GM18907 (cell line): ENCODE measurements around the gene RNU1-3.
"Not testable (repeated sequence)": the region's sequence is repeated elsewhere in the genome, so short reads cannot be mapped to it uniquely, and the experiment has no call there.

Experiments used
- ATAC-seq: cut with Tn5 transposase; IDR thresholded peaks from one replicate; pipeline ENCODE4 v1.9.1; 2021; ENCODE audit warnings: mild to moderate bottlenecking, moderate library complexity; ENCODE audit not compliant: unreplicated experiment

Gene RNU1-3

DNA sequence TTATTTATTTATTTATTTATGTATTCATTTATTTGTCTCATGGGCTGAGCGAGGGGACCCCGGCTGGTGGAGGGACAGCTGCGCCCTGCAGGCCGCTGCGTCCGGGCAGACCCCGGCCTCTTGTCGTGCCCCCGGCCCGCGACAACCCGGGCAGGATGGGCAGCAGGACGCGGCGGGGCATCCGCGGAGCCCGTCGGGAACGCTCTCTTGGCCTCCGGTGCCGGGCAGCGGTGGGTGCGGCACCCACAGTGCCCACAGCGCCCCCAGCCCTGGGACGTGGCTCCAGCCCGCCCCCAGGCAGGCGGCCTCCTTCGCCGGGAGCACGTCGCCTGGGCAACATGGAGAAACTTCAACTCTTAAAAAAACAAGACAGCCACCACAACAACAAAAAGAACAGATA lies 8.5 kb downstream of the RNU1-3 start:
- not testable (repeated sequence) for ATAC-seq

DNA sequence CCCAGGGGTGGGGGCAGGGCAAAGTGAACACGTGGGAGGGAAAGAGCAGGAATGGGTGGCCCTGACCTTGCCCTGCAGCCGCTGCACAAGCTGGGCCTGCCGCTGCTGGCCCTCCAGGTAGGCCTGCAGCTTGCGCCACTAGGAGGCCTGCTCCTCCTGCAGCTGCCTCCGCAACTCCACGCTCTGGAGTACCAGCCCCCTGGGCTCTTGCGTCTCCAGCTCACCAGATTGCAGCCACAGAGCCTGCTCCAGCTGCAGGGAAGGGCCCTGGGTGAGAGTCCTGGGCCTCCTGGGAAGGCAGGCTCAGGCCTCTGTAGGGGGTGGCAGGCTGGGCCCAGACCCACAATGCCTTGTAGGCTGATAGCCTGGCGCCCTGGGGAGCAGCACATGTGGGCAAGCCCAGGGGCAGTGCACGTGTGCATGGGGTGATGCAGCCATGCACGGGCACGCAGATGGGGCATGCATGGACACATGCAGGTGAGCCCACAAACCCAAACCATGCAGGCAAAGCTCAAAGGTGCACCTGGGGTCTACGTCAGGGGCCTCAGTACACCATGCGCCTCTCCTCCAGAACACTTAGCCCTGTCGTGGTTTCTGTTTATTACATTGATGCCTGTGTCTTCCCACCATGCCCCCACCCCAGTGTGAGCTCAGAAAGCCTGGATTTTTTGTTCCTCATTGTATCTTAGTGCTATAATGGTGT lies 9.6 kb downstream of the RNU1-3 start:
- ATAC-seq: not testable (repeated sequence)

DNA sequence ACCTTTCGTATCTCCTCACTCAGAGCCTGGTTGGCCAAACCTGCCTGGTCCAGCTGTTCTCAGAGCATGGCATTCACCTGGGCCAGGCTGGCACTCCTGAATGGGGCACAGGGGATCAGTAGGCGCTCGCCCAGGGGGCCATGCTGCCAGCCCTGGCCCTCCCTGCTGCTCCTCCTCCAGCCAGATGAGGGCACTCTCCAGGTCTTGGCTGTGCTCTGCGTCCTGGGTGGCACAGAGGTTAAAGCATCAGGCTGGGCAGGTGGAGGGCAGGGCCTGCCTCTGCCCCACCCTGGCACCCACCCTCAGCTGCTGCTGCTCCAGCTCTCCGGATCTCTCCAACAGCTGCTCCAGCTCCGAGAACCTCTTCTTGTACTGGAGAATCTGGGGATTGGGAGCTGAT lies 10.2 kb downstream of the RNU1-3 start:
- not testable (repeated sequence) for ATAC-seq

DNA sequence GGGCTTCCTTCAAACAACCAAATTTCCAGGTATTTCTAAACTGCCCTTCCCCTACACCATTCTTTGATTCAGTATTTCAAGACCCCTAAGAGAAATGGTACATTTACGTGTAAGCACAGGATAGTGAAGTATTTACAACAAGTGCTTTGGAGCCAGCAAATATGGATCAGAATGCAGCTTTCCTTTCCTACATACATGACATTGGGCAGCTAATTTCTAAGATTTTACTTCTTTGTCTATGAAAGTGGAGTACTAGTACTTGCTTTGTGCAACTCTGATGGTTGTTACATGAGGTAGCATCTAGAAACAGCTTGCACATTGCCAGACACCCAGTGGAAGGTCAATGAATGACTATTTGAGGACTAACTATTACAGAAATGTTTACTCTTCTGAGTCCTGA lies 15.2 kb downstream of the RNU1-3 start:
- not testable (repeated sequence) for ATAC-seq

DNA sequence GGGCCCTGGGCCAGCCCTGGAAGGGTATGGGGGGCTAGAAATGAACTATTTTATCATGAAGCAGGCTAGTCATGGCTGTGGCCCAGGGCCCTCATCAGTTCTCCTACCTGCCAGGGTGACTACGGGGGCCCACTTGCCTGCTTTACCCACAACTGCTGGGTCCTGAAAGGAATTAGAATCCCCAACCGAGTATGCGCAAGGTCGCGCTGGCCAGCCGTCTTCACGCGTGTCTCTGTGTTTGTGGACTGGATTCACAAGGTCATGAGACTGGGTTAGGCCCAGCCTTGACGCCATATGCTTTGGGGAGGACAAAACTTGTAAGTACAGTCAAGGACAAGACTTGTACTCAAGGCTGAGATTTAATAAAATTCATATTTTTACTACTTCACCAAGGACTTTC lies 16.8 kb downstream of the RNU1-3 start:
- not testable (repeated sequence) for ATAC-seq

DNA sequence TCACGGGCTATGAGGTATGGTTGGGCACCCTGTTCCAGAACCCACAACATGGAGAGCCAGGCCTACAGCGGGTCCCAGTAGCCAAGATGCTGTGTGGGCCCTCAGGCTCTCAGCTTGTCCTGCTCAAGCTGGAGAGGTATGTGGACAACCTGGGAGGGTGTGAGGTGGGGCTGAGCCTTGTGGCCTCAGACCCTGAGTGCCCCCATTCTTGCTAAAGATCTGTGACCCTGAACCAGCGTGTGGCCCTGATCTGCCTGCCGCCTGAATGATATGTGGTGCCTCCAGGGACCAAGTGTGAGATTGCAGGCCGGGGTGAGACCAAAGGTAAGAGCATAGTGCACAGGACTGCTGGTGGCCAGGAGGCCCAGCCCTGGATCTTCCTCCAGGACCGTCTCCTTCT lies 17.4 kb downstream of the RNU1-3 start:
- ATAC-seq: not testable (repeated sequence)

DNA sequence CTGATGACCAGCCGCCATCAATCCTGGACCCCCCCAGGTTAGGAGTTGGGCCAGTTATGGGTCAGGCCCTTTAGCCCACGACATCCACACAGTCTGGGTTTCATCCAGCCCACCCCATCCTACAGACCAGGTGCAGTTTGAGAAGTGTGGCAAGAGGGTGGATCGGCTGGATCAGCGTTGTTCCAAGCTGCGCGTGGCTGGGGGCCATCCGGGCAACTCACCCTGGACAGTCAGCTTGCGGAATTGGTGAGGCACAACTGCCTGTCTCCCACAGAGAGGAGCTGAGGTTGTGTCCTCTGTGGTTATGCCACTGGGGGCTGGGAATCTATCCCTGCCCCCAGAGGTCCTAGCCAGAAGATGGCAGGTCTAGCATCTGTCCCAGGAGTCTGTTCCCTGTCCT lies 18.0 kb downstream of the RNU1-3 start:
- ATAC-seq: not testable (repeated sequence)

DNA sequence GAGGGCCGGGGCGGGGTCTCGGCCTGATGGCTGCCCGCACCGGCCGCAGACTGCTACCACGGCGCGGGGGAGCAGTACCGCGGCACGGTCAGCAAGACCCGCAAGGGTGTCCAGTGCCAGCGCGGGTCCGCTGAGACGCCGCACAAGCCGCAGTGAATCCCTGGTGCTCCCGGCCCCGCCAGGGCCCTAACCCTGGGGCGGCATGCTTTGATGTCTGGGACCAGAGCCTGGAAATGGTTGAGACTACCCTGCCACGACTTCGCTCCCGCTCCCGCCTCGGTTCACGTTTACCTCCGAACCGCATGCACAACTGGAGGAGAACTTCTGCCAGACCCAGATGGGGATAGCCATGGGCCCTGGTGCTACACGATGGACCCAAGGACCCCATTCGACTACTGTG lies 18.5 kb downstream of the RNU1-3 start:
- not testable (repeated sequence) for ATAC-seq

DNA sequence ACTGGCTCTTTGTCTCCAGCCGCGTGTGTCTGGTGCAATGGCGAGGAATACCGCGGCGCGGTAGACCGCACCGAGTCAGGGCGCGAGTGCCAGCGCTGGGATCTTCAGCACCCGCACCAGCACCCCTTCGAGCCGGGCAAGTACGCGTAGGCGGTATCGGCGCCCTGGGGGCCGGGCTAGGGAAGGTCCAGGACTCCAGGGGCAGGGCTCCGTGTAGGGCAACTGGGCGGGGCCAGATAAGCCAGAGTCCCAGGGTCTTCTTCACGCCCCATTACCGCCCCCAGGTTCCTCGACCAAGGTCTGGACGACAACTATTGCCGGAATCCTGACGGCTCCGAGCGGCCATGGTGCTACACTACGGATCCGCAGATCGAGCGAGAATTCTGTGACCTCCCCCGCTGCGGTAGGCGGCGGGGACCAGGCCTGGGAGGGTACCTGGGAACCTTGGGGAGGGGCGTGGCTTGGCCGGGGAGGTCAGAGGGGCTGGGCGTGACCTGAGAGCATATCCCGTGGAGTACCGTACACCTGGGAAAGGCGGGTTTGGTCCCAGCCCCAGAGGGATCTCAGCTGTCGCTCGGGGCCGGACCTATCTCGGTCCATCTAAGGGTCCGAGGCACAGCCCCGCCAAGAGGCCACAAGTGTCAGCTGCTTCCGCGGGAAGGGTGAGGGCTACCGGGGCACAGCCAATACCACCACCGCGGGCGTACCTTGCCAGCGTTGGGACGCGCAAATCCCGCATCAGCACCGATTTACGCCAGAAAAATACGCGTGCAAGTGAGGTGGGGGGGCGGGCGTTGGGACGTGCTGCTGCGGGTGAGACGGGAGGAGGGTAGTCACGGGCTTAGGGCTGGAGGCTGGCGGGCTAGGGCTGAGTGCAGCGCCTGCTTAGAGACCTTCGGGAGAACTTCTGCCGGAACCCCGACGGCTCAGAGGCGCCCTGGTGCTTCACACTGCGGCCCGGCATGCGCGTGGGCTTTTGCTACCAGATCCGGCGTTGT lies 19.3 kb downstream of the RNU1-3 start:
- ATAC-seq: not testable (repeated sequence)

DNA sequence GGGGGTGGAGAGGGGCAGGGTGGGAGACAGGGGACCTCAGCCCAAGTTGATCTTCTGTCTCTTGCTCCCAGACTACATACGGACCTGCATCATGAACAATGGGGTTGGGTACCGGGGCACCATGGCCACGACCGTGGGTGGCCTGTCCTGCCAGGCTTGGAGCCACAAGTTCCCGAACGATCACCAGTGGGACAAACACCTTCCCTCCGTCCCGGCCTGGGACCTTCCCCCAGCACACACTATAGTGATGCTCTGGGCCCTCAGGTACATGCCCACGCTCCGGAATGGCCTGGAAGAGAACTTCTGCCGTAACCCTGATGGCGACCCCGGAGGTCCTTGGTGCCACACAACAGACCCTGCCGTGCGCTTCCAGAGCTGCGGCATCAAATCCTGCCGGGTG lies 20.0 kb downstream of the RNU1-3 start:
- ATAC-seq: not testable (repeated sequence)

DNA sequence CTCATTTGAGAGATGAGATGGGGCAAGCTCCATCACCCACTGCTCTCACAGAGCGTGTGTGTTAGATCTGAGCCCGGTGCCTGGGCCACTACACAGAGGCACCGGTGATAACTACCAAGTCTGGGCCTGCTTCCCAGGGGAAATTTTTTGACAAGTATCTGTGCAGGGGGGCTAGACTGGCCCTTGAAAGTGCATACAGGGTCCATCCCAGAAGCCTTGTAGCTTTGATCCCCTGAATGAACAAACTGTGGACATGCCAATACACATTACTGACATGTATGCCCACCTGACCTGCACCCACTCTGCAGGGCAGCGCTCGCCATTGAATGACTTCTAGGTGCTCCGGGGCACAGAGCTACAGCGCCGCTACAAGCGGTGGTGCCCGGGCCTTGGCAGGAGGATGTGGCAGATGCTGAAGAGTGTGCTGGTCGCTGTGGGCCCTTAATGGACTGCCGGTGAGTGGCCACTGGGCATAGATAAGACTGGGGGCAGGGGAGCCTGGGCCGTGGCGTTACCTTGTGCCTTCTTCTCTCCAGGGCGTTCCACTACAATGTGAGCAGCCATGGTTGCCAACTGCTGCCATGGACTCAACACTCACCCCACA lies 20.6 kb downstream of the RNU1-3 start:
- ATAC-seq: not testable (repeated sequence)

DNA sequence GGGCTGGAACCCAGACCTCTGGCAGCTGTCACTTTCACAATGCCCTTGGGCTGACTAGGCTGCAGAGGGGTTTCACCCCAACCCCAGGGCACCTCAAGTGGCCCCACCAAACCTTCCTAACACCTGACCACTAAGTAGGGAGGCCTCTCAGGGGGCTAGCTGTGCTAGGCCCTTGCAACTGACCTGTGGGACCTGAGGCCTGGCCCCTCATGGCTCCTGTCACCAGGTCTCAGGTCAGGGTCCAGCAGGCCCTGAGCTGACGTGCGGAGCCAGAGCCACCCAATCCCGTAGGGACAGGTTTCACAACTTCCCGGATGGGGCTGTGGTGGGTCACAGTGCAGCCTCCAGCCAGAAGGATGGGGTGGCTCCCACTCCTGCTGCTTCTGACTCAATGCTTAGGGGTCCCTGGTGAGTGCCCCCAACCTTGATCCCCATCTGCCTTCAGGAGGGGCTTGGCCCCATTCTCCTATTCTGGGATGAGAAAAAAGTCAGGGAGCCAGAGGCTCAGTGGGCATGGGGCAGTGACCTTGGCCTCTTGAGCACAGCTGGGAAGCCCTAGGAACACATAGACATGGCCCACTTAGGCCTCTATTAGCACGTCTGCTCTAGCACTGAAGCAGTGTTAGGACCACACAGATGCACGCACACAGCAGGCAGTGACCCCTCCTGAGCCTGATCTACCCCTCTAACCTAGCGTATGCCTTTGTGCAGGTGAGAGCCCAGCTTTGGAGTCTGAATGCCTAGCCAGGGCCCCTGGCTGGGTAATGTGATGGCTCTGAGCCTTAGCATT lies 21.3 kb downstream of the RNU1-3 start:
- peak; percentile 4 for ATAC-seq

DNA sequence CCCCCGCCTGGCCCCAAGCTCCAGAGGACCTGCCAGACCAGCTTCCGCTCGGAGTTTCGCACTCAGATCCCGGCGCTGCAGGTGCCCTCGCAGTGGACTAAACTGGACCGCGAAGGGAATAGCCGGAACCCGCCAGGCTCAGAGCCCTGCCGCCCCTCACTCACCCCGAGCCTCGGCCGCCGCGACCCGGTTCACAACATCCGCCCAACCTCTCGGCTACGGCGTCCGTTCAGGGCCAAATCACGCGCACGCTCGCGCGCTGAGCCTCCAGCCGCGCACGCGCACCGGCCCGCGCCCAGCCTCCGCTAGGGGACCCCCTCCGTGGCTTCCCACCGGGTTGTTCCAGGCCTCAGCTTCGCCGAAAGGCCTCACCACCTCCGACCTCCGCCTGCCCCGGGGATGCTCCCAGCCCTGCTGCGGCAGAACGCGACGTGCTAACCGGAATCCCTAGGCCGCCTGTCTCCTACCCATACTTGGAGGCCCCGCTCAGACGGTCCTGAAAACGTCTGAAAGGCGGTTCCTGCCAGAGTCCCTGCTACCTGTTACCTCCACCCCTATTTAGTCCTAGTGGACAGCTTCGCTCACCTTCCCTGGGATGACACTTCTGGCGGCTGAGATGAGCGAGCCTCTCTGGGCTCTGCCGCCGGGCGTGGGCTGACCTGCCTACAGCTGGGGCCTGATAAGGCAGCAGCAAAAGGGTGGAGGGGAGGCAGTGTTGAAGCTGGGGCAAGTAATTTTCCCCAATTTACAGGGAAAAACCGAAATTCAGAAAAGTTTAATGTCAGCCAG lies 22.1 kb downstream of the RNU1-3 start:
- peak; percentile 73 for ATAC-seq

DNA sequence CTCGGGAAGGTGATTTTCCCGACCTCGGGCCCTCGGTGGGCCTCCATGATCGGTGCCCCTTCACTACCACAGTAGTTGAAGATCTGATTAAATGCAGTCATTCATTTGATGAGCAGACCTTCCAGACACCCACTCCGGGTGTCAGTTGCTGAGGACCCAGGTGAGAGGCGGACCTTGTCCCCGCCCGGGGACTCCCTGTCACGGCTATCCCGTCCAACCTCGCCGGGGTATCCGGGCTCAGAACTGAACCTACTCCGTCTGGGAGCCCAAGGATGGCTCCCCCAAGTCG lies 22.6 kb downstream of the RNU1-3 start:
- peak; percentile 31 for ATAC-seq

DNA sequence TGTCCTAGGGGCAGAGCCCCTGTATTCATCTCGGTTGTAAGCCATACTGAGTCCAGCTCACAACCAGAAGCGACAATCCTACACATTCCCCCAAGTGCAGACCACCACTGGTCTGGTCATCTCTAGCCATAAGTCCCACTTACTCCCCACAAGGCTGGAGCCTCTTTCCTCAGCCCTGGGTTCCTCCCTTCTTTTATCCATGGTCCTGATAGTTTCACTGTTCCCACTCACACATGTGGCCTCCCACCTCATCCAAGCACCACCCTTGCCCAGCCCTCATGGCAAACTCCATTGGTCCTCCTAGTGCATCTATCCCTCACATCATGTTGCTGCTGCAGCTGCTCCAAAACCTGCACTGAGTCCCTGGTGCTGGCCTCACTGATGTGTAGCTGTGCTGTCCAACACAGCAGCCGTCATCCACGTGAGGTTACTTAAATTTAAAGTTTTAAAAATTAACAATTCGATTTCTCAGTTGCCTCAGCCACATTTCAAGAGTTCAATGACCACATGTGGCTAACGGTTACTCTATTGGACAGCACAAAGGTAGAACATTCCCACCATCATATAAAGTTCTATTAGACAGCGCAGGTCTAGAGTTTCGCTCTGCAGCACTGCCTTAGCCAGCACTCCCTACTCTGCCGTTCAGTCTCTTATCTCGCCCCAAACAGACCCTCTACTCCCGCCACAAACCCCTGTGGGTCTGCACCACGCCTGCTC lies 23.1 kb downstream of the RNU1-3 start:
- ATAC-seq: peak; percentile 6

DNA sequence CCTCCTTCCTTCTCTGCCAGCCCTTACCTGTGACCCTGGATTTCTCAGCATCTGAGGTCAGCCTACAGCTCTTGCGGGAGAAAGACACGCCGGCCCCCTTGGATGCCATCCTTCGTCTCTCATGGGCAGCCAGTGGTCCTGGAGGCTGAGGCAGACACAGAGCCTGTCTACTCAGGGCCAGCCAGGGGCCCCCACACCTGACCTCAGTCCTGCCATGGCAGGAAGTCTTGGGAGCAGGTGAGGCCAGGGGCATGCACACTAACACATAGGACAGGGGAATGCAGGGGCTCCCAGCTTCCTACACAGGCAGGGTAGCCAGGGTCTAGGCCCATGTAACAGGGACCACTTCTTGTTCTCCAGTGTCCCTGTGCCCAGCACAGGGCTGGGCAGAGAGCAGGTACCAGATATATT lies 23.7 kb downstream of the RNU1-3 start:
- not testable (repeated sequence) for ATAC-seq

DNA sequence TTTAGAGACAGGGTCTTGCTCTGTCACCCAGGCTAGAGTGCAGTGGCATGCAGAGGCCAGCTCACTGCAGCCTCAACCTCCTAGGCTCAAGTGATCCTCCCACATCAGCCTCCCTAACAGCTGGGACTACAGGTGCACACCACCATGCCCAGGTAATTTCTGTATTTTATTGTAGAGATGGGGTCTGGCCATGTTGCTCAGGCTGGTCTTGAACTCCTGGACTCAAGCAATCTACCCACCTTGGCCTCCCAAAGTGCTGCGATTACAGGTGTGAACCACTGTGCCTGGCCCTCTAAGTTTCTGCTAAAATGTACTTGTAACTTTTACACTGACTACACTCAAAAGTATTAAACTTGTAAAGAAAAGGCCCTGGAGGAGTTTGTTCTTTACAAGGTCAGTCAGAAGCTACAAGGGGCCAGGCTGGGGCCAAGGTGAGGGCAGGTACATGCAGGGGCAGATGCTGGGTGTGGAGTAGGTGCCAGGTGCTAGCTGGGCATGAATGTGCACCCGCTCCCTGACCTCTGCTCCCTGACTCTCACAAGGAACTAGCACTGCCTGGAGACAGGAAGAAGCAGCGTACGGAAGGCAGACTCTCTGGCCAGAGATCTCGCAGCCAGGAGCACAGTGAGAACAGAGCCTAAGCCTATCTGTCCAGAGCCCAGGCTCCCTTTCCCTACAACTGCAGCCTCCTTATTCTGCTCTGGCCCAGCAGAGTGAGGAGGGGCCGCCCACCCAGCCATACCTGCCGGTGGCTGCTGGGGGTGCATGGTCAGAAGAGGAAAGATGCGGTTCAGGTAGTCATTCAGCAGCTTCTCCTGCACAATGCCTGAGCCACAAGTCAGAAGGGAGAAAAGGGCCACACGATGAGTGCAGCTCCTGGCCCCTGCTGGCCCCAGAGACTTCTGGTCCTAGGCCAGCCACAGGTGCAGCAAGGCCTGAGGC lies 24.5 kb downstream of the RNU1-3 start:
- ATAC-seq: not testable (repeated sequence)
